ENCODE measurements around the gene TRPM1.

DNA sequence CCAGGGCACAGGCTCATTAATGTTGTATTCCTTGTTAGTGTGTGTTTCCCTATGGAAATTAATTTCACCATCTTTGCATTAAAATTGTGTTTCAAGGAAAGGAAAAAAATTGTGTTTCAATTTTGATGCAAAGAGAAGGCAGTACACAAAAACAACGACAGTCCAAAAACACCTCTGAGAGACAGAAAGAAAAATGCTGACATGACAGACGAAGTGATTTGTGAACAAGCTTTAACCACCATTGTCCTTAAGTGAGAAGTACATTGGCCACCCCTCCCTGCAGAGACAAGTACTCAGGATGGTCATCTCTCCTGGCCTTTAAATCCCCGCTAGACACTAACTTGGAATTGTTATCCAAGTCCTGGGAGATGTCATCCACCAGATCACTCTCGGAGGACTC is 59.9 kb downstream of the TRPM1 start:
- no peak for TF ChIP-seq KDM1A (IDR thresholded peaks at IDR 0.05; ENCODE audit: low read depth)
- TF ChIP-seq, protein P1, sequence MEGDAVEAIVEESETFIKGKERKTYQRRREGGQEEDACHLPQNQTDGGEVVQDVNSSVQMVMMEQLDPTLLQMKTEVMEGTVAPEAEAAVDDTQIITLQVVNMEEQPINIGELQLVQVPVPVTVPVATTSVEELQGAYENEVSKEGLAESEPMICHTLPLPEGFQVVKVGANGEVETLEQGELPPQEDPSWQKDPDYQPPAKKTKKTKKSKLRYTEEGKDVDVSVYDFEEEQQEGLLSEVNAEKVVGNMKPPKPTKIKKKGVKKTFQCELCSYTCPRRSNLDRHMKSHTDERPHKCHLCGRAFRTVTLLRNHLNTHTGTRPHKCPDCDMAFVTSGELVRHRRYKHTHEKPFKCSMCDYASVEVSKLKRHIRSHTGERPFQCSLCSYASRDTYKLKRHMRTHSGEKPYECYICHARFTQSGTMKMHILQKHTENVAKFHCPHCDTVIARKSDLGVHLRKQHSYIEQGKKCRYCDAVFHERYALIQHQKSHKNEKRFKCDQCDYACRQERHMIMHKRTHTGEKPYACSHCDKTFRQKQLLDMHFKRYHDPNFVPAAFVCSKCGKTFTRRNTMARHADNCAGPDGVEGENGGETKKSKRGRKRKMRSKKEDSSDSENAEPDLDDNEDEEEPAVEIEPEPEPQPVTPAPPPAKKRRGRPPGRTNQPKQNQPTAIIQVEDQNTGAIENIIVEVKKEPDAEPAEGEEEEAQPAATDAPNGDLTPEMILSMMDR (IDR thresholded peaks at IDR 0.05), result no peak
- TF ChIP-seq POLR2A (IDR thresholded peaks at IDR 0.05; ENCODE audit: low read length), result no peak
- no peak for TF ChIP-seq RAD21 (conservative IDR thresholded peaks at IDR 0.05 in 1 of 2, IDR thresholded peaks at IDR 0.05 in 1 of 2)
